H1 (cell line): Measurements from ENCODE around the gene SIDT1. TPM values are rescaled to one million over a fixed set of nuclear protein-coding genes. Genes with fewer than 3 reads are reported as not detected.

Experiments used
- CTCF ChIA-PET: fragments of 300-600 bp; sonication (Branson Sonifier 250); formaldehyde crosslinking; loops from one replicate; lab custom pipeline; 2021; ENCODE audit not compliant: partially characterized antibody; lab: Charles Lee
- POLR2A ChIA-PET: fragments of 300-600 bp; sonication (Branson Sonifier 250); formaldehyde crosslinking; loops from one replicate; lab custom pipeline; 2021; ENCODE audit warnings: inconsistent platforms; ENCODE audit not compliant: partially characterized antibody; lab: Charles Lee
- DNase-seq, 2 experiments: peaks; one replicate each; pipeline versions ENCODE4 v3.0.0 to v3.0.0-alpha.2; 2010 to 2022; ENCODE audit warnings: low spot score in 2 of 2, low read depth in 1 of 2, mixed read lengths in 1 of 2
- FAIRE-seq: peaks from 2 replicates; lab custom pipeline; 2011; peaks lifted over from hg19 to GRCh38; lab: Jason Lieb, UNC
- H2AFZ ChIP-seq: 2 replicates; pipeline ENCODE4 v1.8.1; 2012; ENCODE audit warnings: low read length, inconsistent platforms
- H2AK5ac ChIP-seq: 2 replicates; pipeline ENCODE4 v1.6.1; 2013; ENCODE audit warnings: low read depth, low read length
- H2BK120ac ChIP-seq: replicated peaks from 2 replicates; pipeline ENCODE3; 2013; ENCODE audit warnings: low read depth, low read length, inconsistent platforms
- H2BK12ac ChIP-seq: 2 replicates; pipeline ENCODE4 v1.6.1; 2013; ENCODE audit warnings: low read depth, low read length
- H2BK15ac ChIP-seq: 2 replicates; pipeline ENCODE4 v1.6.1; 2013; ENCODE audit warnings: low read length
- H2BK20ac ChIP-seq: 2 replicates; pipeline ENCODE4 v1.6.1; 2013; ENCODE audit warnings: low read length
- H2BK5ac ChIP-seq: 2 replicates; pipeline ENCODE4 v1.6.1; 2013; ENCODE audit warnings: low read depth, low read length
- H3K14ac ChIP-seq: 2 replicates; pipeline ENCODE4 v1.6.1; 2013; ENCODE audit warnings: inconsistent platforms; ENCODE audit not compliant: insufficient read length
- H3K18ac ChIP-seq: 2 replicates; pipeline ENCODE4 v1.6.1; 2013; ENCODE audit warnings: low read length; ENCODE audit errors: extremely low read depth
- H3K23ac ChIP-seq: 2 replicates; pipeline ENCODE4 v1.6.1; 2013; ENCODE audit warnings: inconsistent platforms; ENCODE audit not compliant: insufficient read length
- H3K23me2 ChIP-seq: 2 replicates; pipeline ENCODE4 v1.6.1; 2013; ENCODE audit warnings: low read depth, low read length
- H3K27ac ChIP-seq: 2 replicates; pipeline ENCODE4 v1.6.1; 2011; ENCODE audit warnings: low read depth, low read length, inconsistent platforms
- H3K27me3 ChIP-seq, 4 experiments: replicated peaks in 1 of 4; 1 replicate in 1 of 4; 2 replicates in 3 of 4; pipeline versions ENCODE4 v1.6.1 to v1.8.1; 2011 to 2013; ENCODE audit warnings: low read length in 3 of 4, mild to moderate bottlenecking in 3 of 4, inconsistent platforms in 2 of 4, mixed read lengths in 2 of 4, moderate library complexity in 1 of 4; ENCODE audit not compliant: control insufficient read depth in 3 of 4, insufficient read depth in 3 of 4; ENCODE audit errors: extremely low read depth in 1 of 4
- H3K36me3 ChIP-seq, 4 experiments: 2 replicates each; pipeline versions ENCODE4 v1.6.1 to v1.8.1; 2011 to 2013; ENCODE audit warnings: mild to moderate bottlenecking in 4 of 4, low read length in 3 of 4, moderate library complexity in 2 of 4, control low read depth in 1 of 4, inconsistent platforms in 1 of 4; ENCODE audit not compliant: insufficient read depth in 4 of 4, control insufficient read depth in 2 of 4
- H3K4ac ChIP-seq: replicated peaks from 2 replicates; pipeline ENCODE3; 2013; ENCODE audit warnings: low read length, low read depth, mixed read lengths, inconsistent platforms; ENCODE audit not compliant: insufficient read length
- H3K4me1 ChIP-seq, 4 experiments: replicated peaks in 1 of 4; 1 replicate in 1 of 4; 2 replicates in 3 of 4; pipeline versions ENCODE4 v1.6.1 to v1.8.1; 2011 to 2013; ENCODE audit warnings: low read length in 3 of 4, inconsistent platforms in 2 of 4, mixed read lengths in 1 of 4; ENCODE audit not compliant: insufficient read depth in 4 of 4, control insufficient read depth in 3 of 4
- H3K4me2 ChIP-seq, 2 experiments: 2 replicates each; pipeline versions ENCODE4 v1.6.1 to v1.8.1; 2011 to 2013; ENCODE audit warnings: low read depth in 2 of 2, low read length in 2 of 2, control low read depth in 1 of 2, inconsistent platforms in 1 of 2, mild to moderate bottlenecking in 1 of 2; ENCODE audit not compliant: insufficient read depth in 1 of 2
- H3K4me3 ChIP-seq, 4 experiments: fragments of 200-600, 300-600 bp in 1 of 4; sonication (generic), shearing (Covaris generic), sonication (Bioruptor Twin) in 1 of 4; 2 replicates each; pipeline versions ENCODE4 v1.5.1 to v1.8.1; 2011 to 2016; ENCODE audit warnings: low read length in 4 of 4, low read depth in 3 of 4, control low read depth in 2 of 4, inconsistent platforms in 2 of 4, mild to moderate bottlenecking in 2 of 4, mixed read lengths in 1 of 4, moderate library complexity in 1 of 4; ENCODE audit not compliant: insufficient read depth in 2 of 4; ENCODE audit errors: extremely low read depth in 1 of 4
- H3K56ac ChIP-seq: replicated peaks from 2 replicates; pipeline ENCODE3; 2013; ENCODE audit warnings: low read depth, mild to moderate bottlenecking, mixed read lengths, low read length, inconsistent platforms; ENCODE audit not compliant: insufficient read length
- H3K79me1 ChIP-seq: 2 replicates; pipeline ENCODE4 v1.6.1; 2013; ENCODE audit warnings: low read depth, low read length, control low read depth
- H3K79me2 ChIP-seq, 2 experiments: 2 replicates each; pipeline versions ENCODE4 v1.6.1 to v1.8.1; 2012 to 2013; ENCODE audit warnings: low read length in 2 of 2, mild to moderate bottlenecking in 2 of 2, inconsistent platforms in 1 of 2; ENCODE audit not compliant: insufficient read depth in 2 of 2, control insufficient read depth in 1 of 2
- H3K9ac ChIP-seq, 4 experiments: replicated peaks in 1 of 4; 1 replicate in 1 of 4; 2 replicates in 3 of 4; pipeline versions ENCODE4 v1.6.1 to v1.8.1; 2011 to 2013; ENCODE audit warnings: low read depth in 3 of 4, low read length in 3 of 4, control low read depth in 2 of 4, mild to moderate bottlenecking in 2 of 4, moderate library complexity in 2 of 4, inconsistent platforms in 1 of 4; ENCODE audit errors: extremely low read depth in 1 of 4
- H3K9me3 ChIP-seq, 2 experiments: 2 replicates each; pipeline versions ENCODE4 v1.6.1 to v1.8.1; 2012 to 2013; ENCODE audit warnings: mild to moderate bottlenecking in 2 of 2, moderate library complexity in 2 of 2, control low read depth in 1 of 2, inconsistent platforms in 1 of 2, low read depth in 1 of 2, low read length in 1 of 2, mixed read lengths in 1 of 2; ENCODE audit not compliant: insufficient read depth in 2 of 2
- H4K20me1 ChIP-seq, 2 experiments: replicated peaks in 1 of 2; 2 replicates each; pipeline versions ENCODE3 to v1.8.1; 2011 to 2013; ENCODE audit warnings: inconsistent platforms in 2 of 2, low read length in 2 of 2, mild to moderate bottlenecking in 1 of 2; ENCODE audit not compliant: insufficient read depth in 2 of 2, control insufficient read depth in 1 of 2
- H4K5ac ChIP-seq: 2 replicates; pipeline ENCODE4 v1.6.1; 2013; ENCODE audit warnings: low read length, low read depth, mixed read lengths, inconsistent platforms; ENCODE audit not compliant: insufficient read length
- H4K8ac ChIP-seq: 2 replicates; pipeline ENCODE4 v1.8.0; 2013; ENCODE audit warnings: mild to moderate bottlenecking, moderate library complexity, low read length, inconsistent platforms; ENCODE audit not compliant: insufficient read depth; ENCODE audit errors: extremely low read depth
- H4K91ac ChIP-seq: replicated peaks from 2 replicates; pipeline ENCODE3; 2013; ENCODE audit warnings: low read length, mixed read lengths, inconsistent platforms; ENCODE audit not compliant: insufficient read length
- CBX8 ChIP-seq: fragments of 300-800, 300-1000 bp; sonication (generic); IDR thresholded peaks from 2 replicates; pipeline ENCODE4 v1.7.1; 2016; ENCODE audit warnings: low read depth, low read length, borderline replicate concordance
- CHD1 ChIP-seq: IDR thresholded peaks from 2 replicates; pipeline ENCODE4 v1.6.1; 2012; ENCODE audit warnings: low read depth, low read length, improper control_type of control experiment
- GTF2F1 ChIP-seq: IDR thresholded peaks from 2 replicates; pipeline ENCODE4 v1.6.1; 2012; ENCODE audit warnings: low read depth, low read length, improper control_type of control experiment, borderline replicate concordance
- JUN ChIP-seq: IDR thresholded peaks from 2 replicates; pipeline ENCODE4 v1.6.1; 2011; ENCODE audit warnings: low read depth, mild to moderate bottlenecking, improper control_type of control experiment, low read length
- PHF8 ChIP-seq: fragments of 200-600 bp; sonication (generic); conservative IDR thresholded peaks from 2 replicates; pipeline ENCODE4 v1.7.1; 2012; ENCODE audit warnings: low read depth, mild to moderate bottlenecking, inconsistent platforms, low read length, moderate library complexity
- RAD21 ChIP-seq, 2 experiments: IDR thresholded peaks in 1 of 2; conservative IDR thresholded peaks in 1 of 2; 2 replicates each; pipeline ENCODE4 v1.6.1; 2011; ENCODE audit warnings: low read depth in 2 of 2, low read length in 2 of 2, improper control_type of control experiment in 1 of 2, inconsistent platforms in 1 of 2, mild to moderate bottlenecking in 1 of 2, moderate library complexity in 1 of 2
- SIRT6 ChIP-seq: IDR thresholded peaks from one replicate; pipeline ENCODE4 v1.7.1; 2012; ENCODE audit warnings: low read length, inconsistent platforms
- SUZ12 ChIP-seq: fragments of 200-600 bp; sonication (generic); IDR thresholded peaks from 2 replicates; pipeline ENCODE4 v1.6.1; 2012; ENCODE audit warnings: mild to moderate bottlenecking, inconsistent platforms, low read length, moderate library complexity, mixed read lengths
- WGBS, 2 experiments: shearing (Covaris generic) in 1 of 2; methylation state at CpG; one replicate each; pipeline versions ENCODE4 v1.1.6 to v1.1.7; 2013 to 2015; ENCODE audit warnings: low lambda C conversion rate in 2 of 2, mixed read lengths in 2 of 2, inconsistent platforms in 1 of 2, low coverage in 1 of 2, missing lambda C conversion rate in 1 of 2; ENCODE audit not compliant: insufficient replicate concordance in 2 of 2, insufficient coverage in 1 of 2, insufficient read length in 1 of 2; ENCODE audit errors: extremely low coverage in 1 of 2, missing lambda C conversion rate in 1 of 2; 5-methylcytosine and 5-hydroxymethylcytosine counted together
- polyA plus RNA-seq, 7 experiments: library from polyadenylated mRNA; depleted of rRNA in 3 of 7; stranded (reverse) in 5 of 7; unstranded in 2 of 7; fragments of >200 nt in 5 of 7; fragments of 200-250 nt in 2 of 7; gene quantifications; 1 replicate in 5 of 7; 2 replicates in 1 of 7; 4 replicates in 1 of 7; pipeline versions ENCODE4 v1.2.1 to v1.2.3, GENCODE V29; 2011 to 2013; ENCODE audit warnings: missing spikeins in 2 of 7, mixed read lengths in 2 of 7
- total RNA-seq: library from RNA; stranded (reverse); fragmentation: NEBNext Ultra II Directional; extraction: Animal tissue kit (Norgen Biotek cat#: 25700); gene quantifications from 2 replicates; pipeline ENCODE4 v1.2.1, GENCODE V29; 2021
- TF ChIP-seq, protein P1 (sequence below): IDR thresholded peaks from 2 replicates; pipeline ENCODE4 v1.6.1; 2012; ENCODE audit warnings: low read length, inconsistent platforms
- TF ChIP-seq, protein P2 (sequence below): IDR thresholded peaks from 2 replicates; pipeline ENCODE4 v1.6.1; 2011; ENCODE audit warnings: low read depth, mild to moderate bottlenecking, low read length; ENCODE audit not compliant: insufficient read depth

Gene SIDT1
- total and polyA plus RNA-seq, 2 of the 8 experiments (the other 6 are each of a cell fraction or from before 2014, with no cell fraction given): 0.06 TPM; not detected in 1

DNA sequence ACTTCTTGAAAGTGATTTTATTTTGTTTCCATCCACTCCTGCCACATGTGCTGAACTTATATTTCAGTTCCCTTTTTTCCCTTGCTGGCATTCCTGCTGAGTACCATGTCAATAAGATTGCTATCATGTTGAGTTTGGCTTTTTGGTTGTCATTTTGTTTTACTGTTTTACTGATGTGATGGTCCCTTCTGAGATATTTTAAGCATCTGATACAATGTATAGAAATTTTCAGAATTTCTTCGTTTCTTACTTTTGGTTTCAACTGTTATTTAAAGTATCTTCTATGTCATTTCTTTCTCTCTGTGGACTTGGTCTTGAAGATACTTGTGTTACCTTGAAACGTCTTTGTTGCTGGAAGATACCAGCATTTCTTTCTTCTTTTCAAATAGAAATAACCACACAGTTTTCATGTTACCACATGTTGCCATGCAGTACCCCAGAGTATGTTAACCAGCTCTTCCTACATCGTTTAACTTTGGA lies 14.1 kb downstream of the SIDT1 start:
- H3K4me2 ChIP-seq: no peak overlapping the region
- H3K79me2 ChIP-seq: no peaks in the 10 kb centered on the region
- no peaks in the 10 kb centered on the region for H3K4me1 ChIP-seq
- H4K91ac ChIP-seq: no peak overlapping the region
- no peaks in the 10 kb centered on the region for H3K79me1 ChIP-seq
- H3K18ac ChIP-seq: no peak overlapping the region
- DNase-seq (no peak), FAIRE-seq (no peak)
- no peak overlapping the region for H2BK120ac ChIP-seq
- no peak overlapping the region for H2AFZ ChIP-seq
- no peaks in the 10 kb centered on the region for H3K36me3 ChIP-seq
- POLR2A ChIA-PET: no interaction called here
- H4K8ac ChIP-seq: no peak overlapping the region
- no peaks in the 10 kb centered on the region for H3K9me3 ChIP-seq
- no peak overlapping the region for H3K14ac ChIP-seq
- no peak overlapping the region for H2BK15ac ChIP-seq
- no peak overlapping the region for H3K27ac ChIP-seq
- H3K4ac ChIP-seq: no peak overlapping the region
- no peak overlapping the region for H2BK12ac ChIP-seq
- no peak overlapping the region for H3K23ac ChIP-seq
- 78% methylated on average over 3 of the region's 3 CpGs; no CpG with 5 or more reads in 1 of the 2 experiments for WGBS, 2 experiments
- no peak for TF ChIP-seq JUN
- TF ChIP-seq SUZ12: no peak
- no peak for TF ChIP-seq CHD1
- no peak for TF ChIP-seq SIRT6
- no peak for TF ChIP-seq RAD21 (IDR thresholded peaks at IDR 0.05 in 1 of 2, conservative IDR thresholded peaks at IDR 0.05 in 1 of 2; ENCODE audit: low read depth in 2 of 2, low read length in 2 of 2)
- TF ChIP-seq CBX8: no peak
- TF ChIP-seq, protein P1, sequence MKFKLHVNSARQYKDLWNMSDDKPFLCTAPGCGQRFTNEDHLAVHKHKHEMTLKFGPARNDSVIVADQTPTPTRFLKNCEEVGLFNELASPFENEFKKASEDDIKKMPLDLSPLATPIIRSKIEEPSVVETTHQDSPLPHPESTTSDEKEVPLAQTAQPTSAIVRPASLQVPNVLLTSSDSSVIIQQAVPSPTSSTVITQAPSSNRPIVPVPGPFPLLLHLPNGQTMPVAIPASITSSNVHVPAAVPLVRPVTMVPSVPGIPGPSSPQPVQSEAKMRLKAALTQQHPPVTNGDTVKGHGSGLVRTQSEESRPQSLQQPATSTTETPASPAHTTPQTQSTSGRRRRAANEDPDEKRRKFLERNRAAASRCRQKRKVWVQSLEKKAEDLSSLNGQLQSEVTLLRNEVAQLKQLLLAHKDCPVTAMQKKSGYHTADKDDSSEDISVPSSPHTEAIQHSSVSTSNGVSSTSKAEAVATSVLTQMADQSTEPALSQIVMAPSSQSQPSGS: no peak
- no peak for TF ChIP-seq GTF2F1
- no peak for TF ChIP-seq PHF8
- TF ChIP-seq, protein P2, sequence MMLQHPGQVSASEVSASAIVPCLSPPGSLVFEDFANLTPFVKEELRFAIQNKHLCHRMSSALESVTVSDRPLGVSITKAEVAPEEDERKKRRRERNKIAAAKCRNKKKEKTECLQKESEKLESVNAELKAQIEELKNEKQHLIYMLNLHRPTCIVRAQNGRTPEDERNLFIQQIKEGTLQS: no peak
- no peak overlapping the region for H2AK5ac ChIP-seq
- no peaks in the 10 kb centered on the region for H3K27me3 ChIP-seq
- no peak overlapping the region for H3K9ac ChIP-seq
- no peaks in the 10 kb centered on the region for H4K20me1 ChIP-seq
- H3K56ac ChIP-seq: no peak overlapping the region
- no peak overlapping the region for H2BK20ac ChIP-seq
- no peak overlapping the region for H2BK5ac ChIP-seq
- no peaks in the 10 kb centered on the region for H3K23me2 ChIP-seq
- no peak overlapping the region for H4K5ac ChIP-seq
- CTCF ChIA-PET: interaction anchor here (1.1 to 1.6 kb wide), 4 partner anchors 10 to 207 kb away, joined by 3 to 6 read pairs (median 4); no protein-coding TSS in a partner anchor
- H3K4me3 ChIP-seq: no peak overlapping the region
